OCI-LY3 (cell line): ENCODE results near the gene DNASE2B.

Source experiments
- CTCF ChIP-seq: fragments of 200-600, 300-600 bp; sonication (generic); IDR thresholded peaks from 2 replicates; pipeline ENCODE4 v1.5.1; 2014; ENCODE audit warnings: antibody characterized with exemption, low read length, low read depth
- EZH2phosphoT487 ChIP-seq: fragments of 200-600 bp; shearing (Covaris generic); IDR thresholded peaks from 2 replicates; pipeline ENCODE4 v1.6.1; 2018; ENCODE audit warnings: antibody characterized with exemption, mixed run types, low read depth

DNA sequence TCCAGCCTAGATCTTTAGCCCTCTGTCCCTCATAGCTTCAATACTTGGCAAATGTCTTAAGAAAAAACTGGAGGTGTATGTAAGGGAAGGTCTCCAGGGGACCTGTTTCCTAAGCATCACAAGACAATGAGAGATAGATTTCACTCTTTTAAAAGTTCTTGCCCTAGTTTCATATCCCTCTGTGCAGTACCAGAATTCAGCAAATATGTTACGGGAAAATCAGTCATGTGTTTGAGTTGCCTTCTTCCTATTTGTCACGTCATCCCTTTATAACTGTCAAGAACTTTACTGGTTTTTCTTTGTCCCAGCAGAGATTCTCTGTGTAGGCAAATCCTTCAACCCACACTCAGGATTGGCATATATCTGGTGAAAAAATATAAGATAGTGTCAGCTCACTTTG, 32.3 kb downstream of the DNASE2B start:
- no peak for TF ChIP-seq CTCF
- TF ChIP-seq EZH2phosphoT487 = no peak
